ENCODE results near the gene CLCA2. TPM values are rescaled to one million over a fixed set of nuclear protein-coding genes. Genes with fewer than 3 reads are reported as not detected.

The CLCA2 gene
- total RNA-seq, 2 donors from 2014 or later: 0.21 to 0.53 TPM

- ATAC-seq: no peak
- intact Hi-C loops (cut with DNase I): no loop called here
- no peak for DNase-seq
Measured at GRCh38 chr1:86421601-86422280, 2.2 kb upstream of the CLCA2 start.

- ATAC-seq: peak in 1 of 2 donors; percentile 89
- DNase-seq: no peak
- intact Hi-C loops (cut with DNase I): no loop called here
Measured at GRCh38 chr1:86423473-86423872, 498 bp upstream of the CLCA2 start.

GRCh38 chr1:86429122-86429725 lies 5.3 kb downstream of the CLCA2 start:
- DNase-seq: no peak
- intact Hi-C loops (cut with DNase I): no loop called here
- ATAC-seq: peak in 1 of 2 donors; percentile 13

GRCh38 chr1:86429835-86430234 lies 5.9 kb downstream of the CLCA2 start:
- DNase-seq (peak; percentile 36), ATAC-seq (peak; percentile 98 to 100)
- intact Hi-C loops (cut with DNase I): no loop called here

GRCh38 chr1:86430376-86430775 lies 6.4 kb downstream of the CLCA2 start:
- ATAC-seq (no peak), DNase-seq (no peak)
- intact Hi-C loops (cut with DNase I): no loop called here

GRCh38 chr1:86434059-86434458 lies 10.1 kb downstream of the CLCA2 start:
- intact Hi-C loops (cut with DNase I): no loop called here
- ATAC-seq (no peak), DNase-seq (no peak)

GRCh38 chr1:86435327-86435726 lies 11.4 kb downstream of the CLCA2 start:
- intact Hi-C loops (cut with DNase I): no loop called here
- ATAC-seq (no peak), DNase-seq (no peak)

- intact Hi-C loops (cut with DNase I): no loop called here
- ATAC-seq (no peak), DNase-seq (no peak)
Measured at GRCh38 chr1:86436041-86436440, 12.1 kb downstream of the CLCA2 start.

GRCh38 chr1:86441581-86441980 lies 17.6 kb downstream of the CLCA2 start:
- DNase-seq (no peak), ATAC-seq (no peak)
- intact Hi-C loops (cut with DNase I): no loop called here

GRCh38 chr1:86441997-86442396 lies 18.0 kb downstream of the CLCA2 start:
- DNase-seq (no peak), ATAC-seq (no peak)
- intact Hi-C loops (cut with DNase I): no loop called here

- intact Hi-C loops (cut with DNase I): no loop called here
- no peak for ATAC-seq
- DNase-seq: no peak
Measured at GRCh38 chr1:86445919-86446318, 21.9 kb downstream of the CLCA2 start.

GRCh38 chr1:86447198-86447790 lies 23.3 kb downstream of the CLCA2 start:
- no peak for ATAC-seq
- intact Hi-C loops (cut with DNase I): no loop called here
- DNase-seq: no peak

- ATAC-seq (no peak), DNase-seq (no peak)
- intact Hi-C loops (cut with DNase I): no loop called here
Measured at GRCh38 chr1:86448670-86449069, 24.7 kb downstream of the CLCA2 start.

- DNase-seq: no peak
- intact Hi-C loops (cut with DNase I): no loop called here
- no peak for ATAC-seq
Measured at GRCh38 chr1:86449103-86449502, 25.1 kb downstream of the CLCA2 start.

- no peak for ATAC-seq
- intact Hi-C loops (cut with DNase I): no loop called here
- no peak for DNase-seq
Measured at GRCh38 chr1:86450847-86451246, 26.9 kb downstream of the CLCA2 start.

GRCh38 chr1:86453664-86454063 lies 29.7 kb downstream of the CLCA2 start:
- intact Hi-C loops (cut with DNase I): no loop called here
- ATAC-seq (no peak), DNase-seq (no peak)

GRCh38 chr1:86455073-86455472 lies 31.1 kb downstream of the CLCA2 start:
- intact Hi-C loops (cut with DNase I): no loop called here
- no peak for DNase-seq
- ATAC-seq: no peak

GRCh38 chr1:86460998-86461397 lies 37.0 kb downstream of the CLCA2 start:
- no peak for DNase-seq
- intact Hi-C loops (cut with DNase I): no loop called here
- no peak for ATAC-seq

- DNase-seq (no peak), ATAC-seq (no peak)
- intact Hi-C loops (cut with DNase I): no loop called here
Measured at GRCh38 chr1:86461482-86461881, 37.5 kb downstream of the CLCA2 start.

- intact Hi-C loops (cut with DNase I): no loop called here
- ATAC-seq: no peak
Measured at GRCh38 chr1:86464819-86465218, 40.8 kb downstream of the CLCA2 start.

More at GRCh38 chr1:86464819-86465218, 40.8 kb downstream of the CLCA2 start:
- DNase-seq: no peak
